HFFc6 (cell line): ENCODE measurements around the gene DNMBP. TPM values are rescaled to one million over a fixed set of nuclear protein-coding genes. Genes with fewer than 3 reads are reported as not detected.

ENCODE experiments used
- DNase-seq: peaks from one replicate; pipeline ENCODE4 v3.0.0-alpha.2; 2018
- H3K27ac Mint-ChIP-seq: 2 replicates; pipeline ENCODE4 v1.8.0; 2020; ENCODE audit warnings: mild to moderate bottlenecking, mixed read lengths
- H3K27me3 Mint-ChIP-seq: 2 replicates; pipeline ENCODE4 v1.8.0; 2021; ENCODE audit warnings: mild to moderate bottlenecking, moderate library complexity, mixed read lengths; ENCODE audit not compliant: insufficient read depth
- H3K36me3 Mint-ChIP-seq: 2 replicates; pipeline ENCODE4 v1.8.0; 2021; ENCODE audit warnings: low read depth, mixed read lengths
- H3K4me1 Mint-ChIP-seq: 2 replicates; pipeline ENCODE4 v1.8.0; 2020; ENCODE audit warnings: low read depth, mixed read lengths
- H3K4me3 Mint-ChIP-seq: 2 replicates; pipeline ENCODE4 v1.8.0; 2020; ENCODE audit warnings: mild to moderate bottlenecking, moderate library complexity, mixed read lengths
- H3K9me3 Mint-ChIP-seq: 2 replicates; pipeline ENCODE4 v1.8.0; 2020; ENCODE audit warnings: mild to moderate bottlenecking, mixed read lengths
- CTCF ChIP-seq: fragments of 200-600 bp; sonication (generic); IDR thresholded peaks from 2 replicates; pipeline ENCODE4 v1.5.0; 2021; ENCODE audit warnings: antibody characterized with exemption, mild to moderate bottlenecking
- total RNA-seq, 6 experiments: library from RNA; stranded (reverse); fragmentation: NEBNext Ultra II Directional; extraction: Animal tissue kit (Norgen Biotek cat#: 25700); gene quantifications; 2 replicates in 1 of 6; 3 replicates in 5 of 6; pipeline ENCODE4 v1.2.3, GENCODE V29; 2021

The DNMBP gene
- total RNA-seq, 6 experiments from 2014 or later: 24.9 to 44.7 (median 28.6) TPM

- Mint-ChIP-seq H3K27ac (no peak overlapping the region), H3K4me3 (no peak overlapping the region), H3K36me3 (no peaks in the 10 kb centered on the region), H3K4me1 (peaks cover 16% of the 10 kb centered on the region), H3K27me3 (no peaks in the 10 kb centered on the region), H3K9me3 (no peaks in the 10 kb centered on the region)
- no peak for TF ChIP-seq CTCF
- DNase-seq: no peak
These were observed 158.9 kb downstream of the DNMBP start for GRCh38 chr10:99850767-99851340.

- H3K36me3 Mint-ChIP-seq: no peaks in the 10 kb centered on the region
- peaks cover 20% of the 10 kb centered on the region for H3K4me1 Mint-ChIP-seq
- H3K9me3 Mint-ChIP-seq: no peaks in the 10 kb centered on the region
- TF ChIP-seq CTCF: no peak
- H3K27me3 Mint-ChIP-seq: no peaks in the 10 kb centered on the region
- no peak for DNase-seq
- H3K4me3 Mint-ChIP-seq: no peak overlapping the region
- no peak overlapping the region for H3K27ac Mint-ChIP-seq
These were observed 159.6 kb downstream of the DNMBP start for GRCh38 chr10:99850021-99850766.

GRCh38 chr10:99849536-99849935, 160.2 kb downstream of the DNMBP start:
- Mint-ChIP-seq H3K4me1 (peaks cover 14% of the 10 kb centered on the region), H3K27me3 (no peaks in the 10 kb centered on the region), H3K27ac (no peak overlapping the region), H3K9me3 (no peaks in the 10 kb centered on the region), H3K36me3 (no peaks in the 10 kb centered on the region), H3K4me3 (no peak overlapping the region)
- no peak for DNase-seq
- TF ChIP-seq CTCF: no peak

GRCh38 chr10:99849057-99849456, 160.7 kb downstream of the DNMBP start:
- no peak overlapping the region for H3K27ac Mint-ChIP-seq
- DNase-seq: no peak
- H3K27me3 Mint-ChIP-seq: no peaks in the 10 kb centered on the region; the same call in 1 of the 2 replicates
- TF ChIP-seq CTCF: no peak
- no peaks in the 10 kb centered on the region for H3K9me3 Mint-ChIP-seq
- H3K4me3 Mint-ChIP-seq: no peak overlapping the region
- peaks cover 13% of the 10 kb centered on the region for H3K4me1 Mint-ChIP-seq
- no peaks in the 10 kb centered on the region for H3K36me3 Mint-ChIP-seq

GRCh38 chr10:99845837-99846382, 163.8 kb downstream of the DNMBP start:
- H3K36me3 Mint-ChIP-seq: no peaks in the 10 kb centered on the region
- H3K9me3 Mint-ChIP-seq: no peaks in the 10 kb centered on the region; the same call in 1 of the 2 replicates
- H3K27ac Mint-ChIP-seq: peak overlapping the region; percentile 77
- peak; percentile 87 for DNase-seq
- H3K27me3 Mint-ChIP-seq: no peaks in the 10 kb centered on the region; the same call in 1 of the 2 replicates
- H3K4me1 Mint-ChIP-seq: peaks cover 24% of the 10 kb centered on the region
- TF ChIP-seq CTCF: peak; percentile 99
- peak overlapping the region; percentile 69 for H3K4me3 Mint-ChIP-seq
